SW 1271 (cell line): ENCODE data around the gene KRT9.
A peak's percentile ranks its signal among the peaks of the same experiment; 100 is the strongest.

Experiments
- DNase-seq, 2 experiments: peaks; one replicate each; lab custom pipeline; 2025; lab: John Stamatoyannopoulos, UW

Gene KRT9

DNA sequence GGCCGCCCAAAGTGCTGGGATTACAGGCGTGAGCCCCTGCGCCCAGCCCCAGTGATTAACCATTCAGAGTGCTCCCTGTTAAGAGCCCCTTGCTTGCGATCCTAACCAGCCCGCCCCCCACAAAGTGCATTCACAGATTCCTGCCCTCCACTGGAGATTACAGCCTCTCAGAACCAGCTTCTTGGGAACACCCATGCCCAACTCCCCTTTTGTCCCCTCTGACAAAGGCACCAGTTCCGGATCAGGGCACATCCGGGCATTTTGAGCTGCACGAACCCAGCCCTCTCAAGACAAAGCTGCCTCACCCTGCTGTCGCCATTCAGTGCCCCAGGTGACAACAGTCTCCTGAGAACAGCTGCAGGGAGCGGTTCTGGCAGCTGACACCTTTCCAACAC, 42.9 kb downstream of the KRT9 start:
- no peak for DNase-seq

DNA sequence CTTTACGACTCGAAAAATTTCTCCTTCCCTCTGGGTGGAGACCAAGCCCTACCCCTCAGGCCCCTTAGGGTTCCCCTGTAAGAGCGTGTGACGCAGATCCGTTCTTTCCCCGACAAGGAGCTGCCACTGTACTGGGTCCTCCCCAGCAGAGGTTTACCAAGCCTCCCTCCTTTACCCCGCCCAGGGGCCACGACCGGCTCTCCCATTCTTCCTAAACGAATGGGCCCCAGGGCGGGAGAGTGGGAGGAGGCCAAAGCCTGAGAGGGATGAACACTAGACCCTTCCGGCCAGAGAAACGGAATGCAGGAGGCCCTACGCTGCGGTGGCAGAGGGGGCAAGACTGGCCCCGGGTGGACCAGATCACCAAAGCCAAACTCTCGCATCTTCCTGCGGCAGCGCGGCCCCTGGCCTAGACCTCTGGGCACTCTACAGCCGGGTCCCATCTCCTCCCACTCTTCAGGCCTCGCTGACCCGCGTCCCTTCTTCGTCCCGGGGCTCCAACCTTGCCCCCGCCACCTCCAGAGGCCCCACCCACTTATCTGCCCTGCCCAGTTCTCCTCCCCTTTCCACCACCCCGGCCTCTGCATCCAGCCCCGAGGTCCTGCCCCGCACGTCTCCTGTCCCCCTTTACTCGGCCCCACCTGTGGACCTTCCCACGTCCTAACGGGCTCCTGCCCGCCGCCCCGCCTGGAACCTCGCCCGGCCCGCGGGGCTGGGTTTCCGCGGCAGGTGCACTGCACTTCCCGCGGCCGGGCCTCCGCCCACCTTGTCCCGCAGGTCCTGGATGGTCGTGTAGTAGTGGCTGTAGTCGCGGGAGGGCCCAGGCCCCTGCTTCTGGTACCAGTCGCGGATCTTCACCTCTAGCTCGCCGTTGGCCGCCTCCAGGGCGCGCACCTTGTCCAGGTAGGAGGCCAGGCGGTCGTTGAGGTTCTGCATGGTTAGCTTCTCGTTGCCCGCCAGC, 44.5 kb downstream of the KRT9 start:
- no peak for DNase-seq

DNA sequence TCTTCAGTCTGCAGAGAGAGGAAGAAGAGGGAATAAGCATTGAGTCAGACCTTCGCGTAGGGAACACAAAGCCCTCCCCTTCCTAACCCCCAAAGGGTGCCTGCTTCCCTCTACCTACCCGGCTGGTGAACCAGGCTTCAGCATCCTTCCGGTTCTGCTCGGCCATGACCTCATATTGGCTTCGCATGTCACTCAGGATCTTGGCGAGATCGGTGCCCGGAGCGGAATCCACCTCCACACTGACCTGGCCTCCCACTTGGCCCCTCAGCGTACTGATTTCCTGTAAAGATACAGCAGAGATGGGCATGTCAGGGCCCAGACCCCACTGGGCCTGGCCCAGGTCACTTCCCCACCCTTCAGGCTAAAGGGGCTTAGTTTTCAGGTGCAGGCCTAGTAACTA, 47.6 kb downstream of the KRT9 start:
- DNase-seq, result no peak

- no peak for DNase-seq
These were observed 48.1 kb downstream of the KRT9 start for GRCh38 chr17:41523787-41524186.

DNA sequence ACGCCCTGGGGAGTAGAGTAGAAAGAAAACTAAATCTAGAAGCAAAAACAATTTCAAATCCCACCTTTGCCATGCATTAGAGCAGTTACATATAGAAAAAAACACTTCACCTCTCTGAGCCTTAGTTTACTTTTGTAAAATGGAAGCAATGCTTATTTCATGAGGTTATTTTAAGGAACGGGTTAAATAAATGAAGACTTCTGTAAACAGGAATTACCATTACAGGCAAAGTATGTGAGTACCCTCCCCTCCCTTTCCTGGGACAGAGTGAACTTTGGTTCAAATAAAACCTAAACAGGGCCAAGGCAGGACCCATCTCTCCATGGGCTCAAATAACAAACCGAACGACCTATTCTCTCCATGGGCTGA, 48.6 kb downstream of the KRT9 start:
- no peak for DNase-seq

DNA sequence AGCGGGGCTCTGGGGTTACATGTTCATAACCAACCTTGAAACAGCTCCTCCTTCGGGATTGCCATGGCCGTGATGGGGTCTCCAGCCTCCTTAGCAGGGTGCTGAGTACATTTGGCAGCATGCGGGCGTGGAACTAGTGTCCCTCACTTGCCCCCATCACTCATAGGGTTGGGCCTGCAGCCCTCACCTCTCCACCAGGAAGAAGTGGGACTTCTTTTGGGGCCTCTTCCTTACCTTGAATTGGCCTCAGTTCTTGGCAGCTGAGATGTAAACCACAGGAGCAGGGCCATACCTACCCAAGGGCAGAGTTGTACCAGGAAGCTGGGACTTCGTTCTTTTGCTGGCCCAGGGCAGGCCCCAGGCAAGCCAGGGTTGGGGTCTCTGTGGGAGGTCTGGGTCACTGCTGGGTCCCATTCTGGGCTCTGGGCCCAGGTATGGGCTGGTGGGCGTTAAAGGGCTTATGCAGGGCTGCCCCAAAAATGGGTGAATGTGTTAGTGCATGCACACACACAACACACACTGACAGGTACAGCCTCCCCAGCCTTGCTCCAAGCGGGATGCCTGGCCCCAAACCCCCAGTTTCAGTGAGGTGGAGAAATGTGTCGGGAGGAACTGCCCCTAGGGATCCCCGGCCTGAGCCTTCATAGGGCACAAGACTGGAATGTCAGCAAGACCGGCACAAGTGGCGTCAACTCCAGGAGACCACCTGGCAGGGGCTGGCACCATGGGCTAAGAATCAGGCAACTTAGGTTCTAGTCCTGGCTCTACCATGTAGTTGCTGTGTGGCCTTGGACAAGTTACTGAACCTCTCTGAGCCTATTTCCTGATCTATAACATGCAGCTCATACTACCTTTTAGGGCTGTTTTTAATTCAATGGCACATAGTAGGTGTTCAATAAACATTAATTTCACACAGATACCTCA, 49.3 kb downstream of the KRT9 start:
- DNase-seq, result no peak

- DNase-seq, result peak; percentile 71 to 85
These were observed 50.1 kb downstream of the KRT9 start for GRCh38 chr17:41521574-41522261.

- DNase-seq, result no peak
These were observed 50.9 kb downstream of the KRT9 start for GRCh38 chr17:41520821-41521521.

GRCh38 chr17:41519501-41520224, 52.2 kb downstream of the KRT9 start:
- DNase-seq, result no peak

GRCh38 chr17:41518789-41519449, 52.9 kb downstream of the KRT9 start, which contains the start of gene KRT15:
Gene KRT15, minus strand, starts transcription at chr17:41518890. Its CDS starts 63 bp downstream, at chr17:41518827.
- DNase-seq, result peak in 1 of 2 experiments; percentile 6

GRCh38 chr17:41518031-41518430, 53.8 kb downstream of the KRT9 start:
- DNase-seq, result no peak

DNA sequence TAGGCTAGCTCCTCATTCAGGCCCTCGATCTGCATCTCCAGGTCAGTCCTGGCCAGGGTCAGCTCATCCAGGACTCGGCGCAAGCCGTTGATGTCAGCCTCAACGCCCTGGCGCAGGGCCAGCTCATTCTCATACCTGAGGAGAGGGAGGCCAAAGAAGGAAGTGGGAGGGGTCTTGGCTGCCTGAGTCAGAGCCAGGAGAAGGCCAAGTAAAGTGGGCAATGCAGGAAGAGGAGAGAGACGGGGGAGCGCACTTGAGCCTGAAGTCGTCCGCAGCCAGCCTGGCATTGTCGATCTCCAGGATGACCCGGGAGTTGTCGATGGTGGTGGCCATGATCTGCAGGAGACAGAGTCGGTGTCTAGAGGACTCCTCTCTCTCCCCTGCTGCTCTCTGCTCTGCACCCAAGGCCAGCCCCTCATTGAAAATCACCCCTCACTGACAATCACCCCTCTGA, 55.0 kb downstream of the KRT9 start:
- no peak for DNase-seq

- no peak for DNase-seq
These were observed 55.6 kb downstream of the KRT9 start for GRCh38 chr17:41516147-41516829.
